ENCODE results near the gene PTGER1.
A peak's percentile ranks its signal among the peaks of the same experiment; 100 is the strongest.

The PTGER1 gene

GRCh38 chr19:14442891-14443631 lies 32.1 kb downstream of the PTGER1 start:
- DNase-seq (ENCODE audit: low read depth in 1 of 2, low spot score in 1 of 2) = no peak

- no peak for DNase-seq (ENCODE audit: low read depth in 1 of 2, low spot score in 1 of 2)
Measured at GRCh38 chr19:14441041-14441938, 33.9 kb downstream of the PTGER1 start.

DNA sequence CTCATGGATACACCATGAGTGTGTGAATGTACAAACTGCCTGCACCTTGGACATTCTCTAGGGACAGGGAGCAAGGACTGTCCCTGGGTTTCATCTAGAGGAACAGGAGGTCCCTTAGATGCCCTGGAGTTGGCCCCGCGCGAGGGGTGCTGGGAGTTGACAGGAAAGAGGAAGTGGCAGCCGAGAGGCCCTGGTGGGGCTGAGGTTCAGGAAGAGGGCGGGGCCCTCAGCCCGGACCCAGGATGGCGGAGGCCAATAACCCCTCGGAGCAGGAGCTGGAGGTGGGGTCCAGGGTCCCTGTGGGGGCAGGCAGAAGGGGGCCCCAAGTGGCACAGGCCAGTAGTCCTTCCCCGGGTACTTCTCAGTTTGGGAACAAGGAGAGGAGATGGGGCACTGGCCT lies 35.1 kb downstream of the PTGER1 start:
- peak; percentile 47 to 72 for DNase-seq (ENCODE audit: low read depth in 1 of 2, low spot score in 1 of 2)

- DNase-seq (ENCODE audit: low read depth in 1 of 2, low spot score in 1 of 2) = no peak
Measured at GRCh38 chr19:14439014-14439413, 36.1 kb downstream of the PTGER1 start.

DNA sequence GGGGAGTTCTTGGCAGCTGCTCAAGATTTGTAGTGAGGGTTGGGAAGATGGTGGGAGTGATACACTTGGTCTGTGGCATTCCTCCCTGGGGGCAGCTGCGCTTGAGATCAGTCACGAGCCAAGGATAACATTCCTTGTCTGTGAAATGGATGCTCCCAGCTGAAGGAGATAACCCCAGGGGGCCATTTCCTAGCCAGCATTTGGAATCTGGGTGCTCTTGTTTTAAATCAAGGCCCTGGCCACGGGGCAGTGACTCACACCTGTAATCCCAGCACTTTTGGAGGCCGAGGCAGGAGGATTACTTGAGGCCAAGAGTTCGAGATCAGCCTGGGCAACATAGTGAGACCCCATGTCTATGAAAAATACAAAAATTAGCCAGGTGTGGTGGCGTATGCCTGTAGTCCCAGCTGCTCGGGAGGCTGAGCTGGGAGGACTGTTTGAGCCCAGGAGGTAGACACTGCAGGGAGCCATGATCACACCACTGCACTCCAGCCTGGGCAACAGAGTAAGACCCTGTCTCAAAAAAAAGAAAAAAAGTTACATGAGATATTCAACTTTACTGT lies 37.5 kb downstream of the PTGER1 start:
- DNase-seq (ENCODE audit: low read depth in 1 of 2, low spot score in 1 of 2) = no peak

GRCh38 chr19:14435320-14436050 lies 39.7 kb downstream of the PTGER1 start:
- DNase-seq (ENCODE audit: low read depth in 1 of 2, low spot score in 1 of 2) = no peak

- DNase-seq (ENCODE audit: low read depth in 1 of 2, low spot score in 1 of 2) = no peak
Measured at GRCh38 chr19:14434543-14435319, 40.4 kb downstream of the PTGER1 start.

DNA sequence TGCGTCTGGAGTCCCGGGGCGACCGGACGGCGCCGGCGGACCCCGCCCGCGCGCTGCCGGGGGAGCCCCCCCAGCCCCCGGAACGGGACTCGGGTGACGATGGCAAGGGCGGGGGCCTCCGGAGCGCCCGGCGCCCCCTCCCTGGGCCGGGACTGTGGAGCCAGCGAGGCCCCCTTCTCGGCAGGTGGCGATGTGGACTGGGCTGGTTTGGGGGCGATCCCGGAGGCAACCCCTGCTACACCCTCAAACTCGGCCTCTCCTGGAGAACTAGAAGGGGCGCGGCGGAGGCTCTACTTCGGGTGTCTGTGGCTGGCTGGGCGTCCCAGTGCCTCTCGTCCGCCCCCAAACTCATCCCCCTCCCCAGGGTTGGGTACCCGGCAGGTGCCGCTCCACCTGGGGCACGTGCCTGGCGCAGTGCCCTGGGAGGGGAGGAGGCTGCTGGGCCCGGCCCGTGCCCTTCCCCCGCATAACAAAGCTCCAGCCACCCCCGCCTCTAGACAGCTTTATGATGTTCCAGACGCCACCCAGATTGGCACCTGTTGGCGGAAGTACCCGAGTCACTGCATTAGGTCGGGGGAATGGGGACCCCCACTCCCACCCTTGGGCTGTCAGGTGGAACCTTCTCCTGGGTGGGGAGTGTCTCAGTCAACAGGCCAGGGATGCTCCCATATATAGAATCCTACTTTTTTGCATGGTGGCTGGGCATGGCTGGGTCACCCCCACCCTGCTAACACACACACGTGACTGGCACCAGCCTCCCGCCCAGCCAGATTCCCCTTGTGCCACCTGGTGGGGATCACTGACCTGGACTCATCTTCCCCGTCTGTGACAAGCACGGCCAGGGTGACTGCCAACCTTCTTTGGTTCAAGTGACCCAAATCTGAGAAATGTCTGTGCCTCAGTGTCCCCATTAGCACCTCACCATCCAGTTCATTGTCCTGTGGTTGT lies 41.3 kb downstream of the PTGER1 start:
- DNase-seq (ENCODE audit: low read depth in 1 of 2, low spot score in 1 of 2) = no peak

GRCh38 chr19:14432791-14433553 lies 42.2 kb downstream of the PTGER1 start, which contains the start of gene PKN1:
PKN1 (plus strand) TSS chr19:14433306; CDS start chr19:14433522, 216 bp downstream.
- no peak for DNase-seq (ENCODE audit: low read depth in 1 of 2, low spot score in 1 of 2)

GRCh38 chr19:14430712-14431111 lies 44.4 kb downstream of the PTGER1 start:
- no peak for DNase-seq (ENCODE audit: low read depth in 1 of 2, low spot score in 1 of 2)

DNA sequence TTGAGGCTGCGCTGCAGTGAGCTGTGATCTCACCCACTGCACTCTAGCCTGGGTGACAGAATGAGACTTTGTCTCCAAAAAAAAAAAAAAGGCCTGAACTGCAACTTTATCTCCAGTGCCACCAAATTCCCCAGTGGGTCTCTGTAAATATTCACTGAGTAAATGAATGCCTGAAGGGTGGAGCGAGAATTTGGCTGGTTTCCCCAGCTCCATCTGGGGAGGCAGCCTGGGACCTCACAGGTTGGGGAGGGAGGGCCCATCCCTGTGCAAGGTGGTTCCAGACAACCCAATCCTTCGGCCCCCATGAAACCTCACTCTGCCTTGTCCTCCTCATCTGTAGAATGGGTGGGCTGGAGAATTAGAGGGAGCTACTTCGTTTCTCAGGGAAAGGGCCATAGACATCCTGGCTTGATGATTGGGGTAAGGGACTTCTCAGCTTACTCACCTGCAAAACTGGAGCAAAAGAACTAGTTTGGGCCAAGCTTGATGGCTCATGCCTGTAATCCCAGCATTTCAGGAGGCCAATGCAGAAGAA lies 46.2 kb downstream of the PTGER1 start:
- DNase-seq (ENCODE audit: low read depth in 1 of 2, low spot score in 1 of 2) = no peak

DNA sequence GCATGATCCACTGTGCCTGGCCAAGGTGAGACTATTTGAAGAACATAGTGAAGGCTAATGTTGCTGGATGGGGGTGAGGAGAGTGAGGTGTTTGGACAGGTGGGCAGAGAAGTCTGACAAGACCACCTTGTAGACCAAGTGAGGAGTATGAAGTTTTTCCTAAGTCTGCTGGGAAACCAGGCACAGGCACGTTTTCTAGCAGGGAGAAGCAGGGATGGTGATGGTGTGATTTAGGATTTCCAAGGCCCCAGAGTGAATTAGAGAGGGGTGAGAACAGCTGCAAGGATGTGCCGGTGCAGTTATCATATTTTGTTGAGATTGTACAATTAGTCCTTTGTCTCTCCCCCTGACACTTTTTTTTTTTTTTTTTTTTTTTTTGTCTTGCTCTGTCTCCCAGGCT lies 47.7 kb downstream of the PTGER1 start:
- no peak for DNase-seq (ENCODE audit: low read depth in 1 of 2, low spot score in 1 of 2)

DNA sequence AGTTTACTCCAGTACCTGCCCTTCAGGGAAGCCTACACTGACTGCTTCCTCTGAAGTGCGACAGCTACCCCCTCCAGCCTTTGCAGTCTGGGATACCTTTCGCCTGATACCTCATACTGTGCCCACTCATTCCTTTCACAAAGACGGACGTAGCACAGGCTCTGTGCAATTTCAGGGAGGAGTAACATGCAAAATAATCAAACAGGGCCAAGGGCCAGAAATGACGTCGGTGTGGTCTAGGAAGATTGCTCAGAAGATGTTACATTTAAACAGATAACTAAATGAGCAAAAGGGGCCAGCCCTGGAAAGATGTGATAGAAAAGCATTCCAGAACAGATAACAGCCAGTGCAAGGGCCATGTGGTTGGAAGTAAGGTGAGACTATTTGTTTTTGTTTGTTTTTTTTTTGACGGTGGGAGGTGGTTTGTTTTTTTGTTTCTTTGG lies 49.4 kb downstream of the PTGER1 start:
- DNase-seq (ENCODE audit: low read depth in 1 of 2, low spot score in 1 of 2) = no peak

Data from activated CD4-positive, alpha-beta T cell treated with anti-CD3 and anti-CD28 coated beads, Interleukin-2, amount 50 U/mL, for 24 hours (primary cell).